Stimulated activated CD4-positive, alpha-beta T cell treated with anti-CD3 and anti-CD28 coated beads, Interleukin-15, amount 100 ng/mL, for 1 hour (primary cell): ENCODE measurements around the gene RAB27B.

Source experiments
- DNase-seq, 2 donors: peaks; one replicate each; pipeline ENCODE4 v3.0.0-alpha.2; 2020; ENCODE audit warnings: low read depth in 1 of 2, low spot score in 1 of 2

RAB27B gene

DNA sequence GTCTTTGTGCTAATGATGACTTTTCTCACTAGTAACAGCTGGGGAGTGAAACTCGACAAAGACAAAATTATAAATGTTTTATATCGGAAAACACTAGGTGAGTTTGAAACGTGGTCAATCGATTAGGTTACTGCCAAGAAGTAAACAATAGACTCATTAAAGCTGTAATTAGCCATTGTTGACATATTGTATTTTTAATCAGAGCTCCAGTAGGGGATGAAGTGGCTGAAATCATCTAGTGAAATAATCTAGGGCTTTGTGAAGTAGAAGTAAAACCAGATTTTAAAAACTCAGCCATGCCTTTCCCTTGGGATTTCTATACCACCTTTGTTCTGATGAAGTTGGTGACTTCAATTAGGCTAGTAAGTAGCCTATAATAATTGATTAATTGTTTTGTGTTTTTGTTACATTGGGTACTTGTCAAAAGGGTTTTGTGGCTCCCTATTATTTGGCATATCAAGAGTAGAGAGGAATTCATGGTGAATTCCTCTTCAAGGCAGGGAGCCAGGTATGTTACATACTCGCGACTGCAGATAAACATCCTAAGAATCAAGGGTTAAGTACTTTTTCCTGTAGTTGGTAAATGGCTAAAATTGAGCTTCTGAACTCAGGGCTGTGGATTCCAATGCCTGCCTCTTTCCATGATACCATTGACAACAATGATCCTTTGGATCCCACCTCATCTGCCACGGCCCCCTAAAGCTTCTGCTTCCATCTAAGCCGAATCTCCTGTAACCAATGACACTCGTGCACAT lies 31.6 kb downstream of the RAB27B start:
- no peak for DNase-seq

DNA sequence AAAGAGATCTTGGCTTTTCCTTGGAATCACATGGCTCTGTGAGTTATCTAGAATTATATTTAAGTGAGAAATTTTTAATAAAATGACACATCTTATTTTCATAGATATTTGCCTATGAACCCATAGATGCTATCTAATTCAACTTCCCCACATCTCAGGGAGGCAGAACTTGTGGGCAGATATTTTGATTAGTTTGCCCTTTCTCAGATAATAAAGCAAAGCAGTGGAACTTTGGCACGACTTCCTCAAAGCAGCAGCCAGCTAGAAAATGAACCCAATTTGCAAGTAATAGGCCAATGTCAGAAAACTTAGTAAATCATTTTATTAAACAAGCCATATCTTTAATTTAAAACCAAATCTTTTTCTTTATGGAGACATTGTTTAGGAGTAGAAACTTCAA lies 32.7 kb downstream of the RAB27B start:
- DNase-seq = no peak

DNA sequence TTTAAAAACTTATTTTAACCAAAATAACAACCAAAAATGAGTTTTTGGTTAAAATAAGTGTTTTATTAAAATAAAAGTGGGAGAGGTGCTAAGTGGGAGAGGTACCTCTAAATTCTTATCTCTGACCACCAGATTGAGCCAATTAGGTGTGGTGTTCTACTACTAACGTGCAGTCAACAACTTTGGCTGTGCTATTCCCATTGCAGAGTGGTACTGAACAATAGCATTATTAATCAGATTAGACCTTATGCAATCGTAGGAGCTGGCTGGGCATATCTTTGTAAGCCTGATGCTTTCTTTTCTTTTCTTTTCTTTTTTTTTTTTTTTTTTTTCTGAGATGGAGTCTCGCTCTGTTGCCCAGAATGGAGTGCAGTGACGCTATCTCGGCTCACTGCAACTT lies 38.9 kb downstream of the RAB27B start:
- no peak for DNase-seq

DNA sequence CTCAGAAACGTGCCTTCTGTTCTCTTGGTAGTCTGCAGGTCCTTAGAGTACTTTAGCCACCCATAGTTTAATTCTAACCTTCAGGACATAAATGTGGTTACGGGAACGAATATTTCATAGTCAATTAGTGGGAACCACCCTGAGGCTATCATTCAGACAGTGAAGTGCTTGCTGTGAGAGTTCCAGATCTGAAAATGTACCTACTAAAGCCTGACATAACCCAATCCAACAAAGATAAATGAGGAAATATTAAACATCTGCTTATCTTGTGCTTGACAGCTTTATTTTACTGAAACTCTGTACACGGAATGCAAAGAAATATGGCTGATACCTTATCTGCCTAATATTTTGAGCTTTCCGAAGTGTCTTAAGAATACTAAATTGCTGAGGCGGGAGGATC lies 43.0 kb downstream of the RAB27B start:
- no peak for DNase-seq

DNA sequence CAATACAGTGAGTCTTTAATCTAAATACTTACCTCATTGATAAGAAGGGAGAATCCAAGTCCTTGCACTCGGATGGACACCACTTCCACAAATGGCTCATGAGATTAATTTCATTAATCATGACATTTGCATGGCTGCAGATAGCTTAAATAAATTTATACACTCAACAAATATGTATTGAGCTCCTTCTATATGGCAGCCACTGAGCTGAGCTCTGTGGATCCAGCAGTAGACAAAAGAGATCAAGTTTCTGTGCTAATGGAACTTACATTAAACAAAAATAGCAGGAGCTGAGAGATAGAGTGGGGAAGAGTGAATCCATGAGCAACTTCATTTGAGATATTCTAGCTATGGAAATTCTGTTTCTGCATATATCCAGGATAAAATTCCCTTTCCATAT lies 44.4 kb downstream of the RAB27B start:
- DNase-seq = no peak

DNA sequence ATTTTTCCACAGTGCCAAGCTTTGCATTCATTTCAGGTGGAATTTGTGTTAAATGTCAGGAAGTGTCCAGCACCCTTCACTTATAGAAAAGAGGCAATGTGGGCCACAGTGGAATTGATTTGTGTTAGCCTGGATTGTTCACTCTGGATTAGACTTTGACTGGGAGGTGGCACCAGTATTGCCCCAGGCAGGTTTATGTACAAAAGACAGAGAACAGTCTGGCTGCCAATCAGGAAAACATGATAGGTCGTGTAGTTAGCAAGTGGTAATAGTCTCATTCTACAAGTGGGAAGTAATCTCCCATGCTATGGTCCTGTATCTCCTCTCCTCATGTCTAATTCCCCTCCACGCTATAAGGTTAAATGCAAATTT lies 45.6 kb downstream of the RAB27B start:
- no peak for DNase-seq

DNA sequence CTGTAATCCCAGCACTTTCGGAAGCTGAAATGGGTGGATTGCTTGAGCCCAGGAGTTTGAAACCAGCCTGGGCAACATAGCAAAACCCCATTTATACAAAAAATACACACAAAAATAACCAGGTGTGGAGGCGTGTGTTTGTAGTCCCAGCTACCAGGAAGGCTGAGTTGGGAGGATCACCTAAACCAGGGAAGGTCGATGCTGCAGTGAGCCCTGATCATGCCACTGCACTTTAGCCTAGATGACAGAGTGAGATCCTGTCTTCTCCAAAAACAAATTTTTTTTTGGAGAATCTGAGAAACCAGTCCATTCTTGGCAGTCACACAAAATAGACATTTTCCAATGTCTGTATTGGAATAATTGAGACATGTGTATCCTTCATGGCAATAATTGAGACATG lies 46.8 kb downstream of the RAB27B start:
- no peak for DNase-seq

DNA sequence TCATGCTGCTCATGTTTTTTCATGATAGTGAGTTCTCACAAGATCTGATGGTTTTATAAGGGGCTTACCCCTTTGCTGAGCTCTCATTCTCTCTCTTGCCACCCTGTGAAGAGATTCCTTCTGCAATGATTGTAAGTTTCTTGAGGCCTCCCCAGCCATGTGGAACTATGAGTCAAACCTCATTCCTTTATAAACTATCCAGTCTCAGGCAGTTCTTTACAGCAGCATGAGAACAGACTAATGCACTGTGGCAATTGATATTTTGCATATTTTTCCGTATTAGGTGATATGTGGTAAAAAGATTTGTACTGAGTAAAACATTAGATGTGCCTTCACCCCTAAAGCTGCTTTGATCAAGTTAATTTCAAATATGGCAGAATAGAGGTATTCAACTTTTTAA lies 48.8 kb downstream of the RAB27B start:
- DNase-seq = no peak

DNA sequence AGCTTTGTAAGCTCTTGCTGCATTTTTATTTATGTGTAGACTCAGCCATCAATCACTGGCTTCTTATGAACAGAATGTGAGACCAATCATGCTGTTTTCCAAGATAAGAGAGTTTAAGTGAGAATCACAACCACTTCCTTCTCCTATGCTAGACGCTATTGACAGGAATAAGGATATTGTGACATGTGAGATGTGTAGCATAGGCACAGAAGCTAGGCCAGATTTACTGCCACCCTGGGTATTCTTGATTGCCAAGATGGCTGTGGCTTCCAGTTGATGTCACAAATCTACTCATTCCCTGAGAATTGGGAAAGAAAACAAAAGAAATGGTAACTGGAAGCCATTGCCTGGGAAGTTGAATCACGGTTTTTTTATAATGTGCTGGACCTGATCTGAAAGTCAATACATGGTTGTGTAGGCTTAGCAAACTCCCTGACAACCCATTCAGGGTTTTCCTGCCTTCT lies 49.9 kb downstream of the RAB27B start:
- no peak for DNase-seq

DNA sequence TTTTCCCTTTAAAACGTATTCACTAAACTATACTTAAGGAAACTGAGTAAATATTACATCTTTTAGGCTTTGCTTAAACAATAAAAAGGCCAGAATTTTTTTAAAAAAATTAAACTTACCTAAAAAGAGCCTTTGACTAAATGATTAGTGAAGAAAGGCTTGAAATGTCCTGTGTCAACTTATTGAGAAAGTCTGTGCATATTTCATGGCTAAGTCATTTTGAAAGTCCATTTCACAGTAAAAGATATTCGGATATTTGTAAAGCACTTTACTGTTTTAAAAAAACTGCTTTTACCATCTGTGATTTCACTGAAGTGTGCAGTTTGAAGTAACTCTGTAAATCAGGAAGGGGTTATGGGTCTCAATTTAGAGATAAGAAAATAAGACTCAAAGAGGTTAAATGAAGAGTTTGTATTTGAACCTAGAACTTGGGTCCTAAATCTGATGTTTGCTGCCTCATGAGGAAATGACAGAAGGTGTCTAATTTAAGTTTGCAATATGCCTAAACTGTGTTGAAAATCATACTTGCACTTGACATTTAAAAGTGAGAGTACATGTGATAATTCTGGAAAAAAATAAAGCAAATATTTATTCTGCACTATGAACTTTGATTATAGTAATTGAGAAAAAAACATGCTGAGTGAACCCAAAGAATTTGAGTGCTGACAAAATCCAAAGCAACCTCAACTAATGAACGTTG lies 50.5 kb downstream of the RAB27B start:
- DNase-seq = no peak

DNA sequence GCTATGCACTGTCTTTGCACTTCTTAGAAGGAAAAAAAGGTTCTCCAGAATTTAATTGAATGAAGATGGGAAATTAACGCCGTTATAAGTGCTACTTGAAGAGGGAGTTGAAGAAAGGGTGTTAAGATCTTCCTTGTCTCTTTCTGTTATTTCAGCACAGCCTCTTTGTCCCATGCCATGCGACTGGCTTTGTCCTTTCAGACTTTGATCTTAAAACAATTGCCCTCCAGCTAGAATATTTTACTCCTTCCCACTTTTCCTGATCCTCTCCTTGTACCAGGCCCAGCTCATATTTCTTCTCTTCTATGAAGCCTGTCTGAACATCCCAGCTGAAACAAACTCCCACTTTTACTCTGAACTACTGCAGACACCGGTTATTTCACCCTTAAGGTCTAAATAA lies 51.4 kb downstream of the RAB27B start:
- no peak for DNase-seq

DNA sequence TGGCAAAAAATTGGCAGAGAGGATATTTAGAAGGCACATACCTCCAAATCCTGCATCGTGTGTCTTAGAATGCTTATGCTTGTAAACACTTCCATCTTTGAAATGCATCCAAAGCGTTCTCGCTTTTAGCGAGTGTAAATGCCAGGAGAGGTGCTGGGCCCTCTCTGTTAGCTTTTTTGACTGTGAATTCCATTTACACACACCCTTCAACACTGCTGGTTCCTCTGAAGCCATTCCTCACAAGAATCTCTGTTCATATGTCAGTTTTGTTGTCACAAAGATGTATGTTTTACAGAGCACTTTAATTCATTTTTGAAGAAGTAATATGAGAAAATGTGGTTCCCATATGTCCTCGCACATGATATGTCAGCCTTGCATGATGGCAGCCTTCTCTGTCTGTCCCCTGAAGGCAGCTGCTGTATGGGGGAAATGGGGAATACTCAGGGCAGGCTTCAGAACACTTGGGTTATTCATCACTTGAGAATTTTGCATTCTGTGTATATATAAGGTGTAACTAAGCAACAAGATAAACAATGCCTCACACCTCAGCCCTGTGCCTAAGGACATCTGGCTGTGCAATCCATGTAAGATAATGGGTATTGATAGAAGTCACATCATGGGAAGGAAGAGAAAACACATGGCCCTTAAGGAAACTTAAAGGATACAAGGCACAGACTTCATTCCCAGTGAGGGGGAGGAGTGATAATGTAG lies 52.3 kb downstream of the RAB27B start:
- no peak for DNase-seq

DNA sequence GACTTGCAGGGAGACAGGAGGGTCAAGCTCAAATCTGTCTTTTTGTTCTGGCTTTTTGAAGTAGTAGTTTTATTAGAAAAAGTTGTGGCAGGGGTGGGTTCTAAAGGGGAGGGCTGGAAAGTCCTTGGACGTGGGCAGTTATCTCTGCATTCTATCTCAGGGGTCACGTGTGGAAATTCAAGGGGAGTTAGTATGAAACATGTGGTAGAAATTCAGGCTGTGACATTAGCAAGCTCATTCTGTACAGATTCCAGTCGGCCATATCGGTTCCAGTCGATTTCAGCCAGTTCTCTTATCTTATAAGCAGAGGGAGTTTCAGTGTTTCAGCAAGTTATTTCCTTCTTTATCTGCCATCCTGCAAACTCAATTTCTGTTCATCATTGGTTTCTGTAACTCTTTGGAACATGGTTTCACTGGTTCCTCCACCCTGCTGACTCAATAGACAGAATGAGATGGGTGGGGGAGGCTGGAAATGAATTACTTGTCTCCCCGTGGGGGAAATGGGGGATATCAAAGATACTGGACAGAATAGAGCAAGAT lies 53.0 kb downstream of the RAB27B start:
- DNase-seq = no peak

DNA sequence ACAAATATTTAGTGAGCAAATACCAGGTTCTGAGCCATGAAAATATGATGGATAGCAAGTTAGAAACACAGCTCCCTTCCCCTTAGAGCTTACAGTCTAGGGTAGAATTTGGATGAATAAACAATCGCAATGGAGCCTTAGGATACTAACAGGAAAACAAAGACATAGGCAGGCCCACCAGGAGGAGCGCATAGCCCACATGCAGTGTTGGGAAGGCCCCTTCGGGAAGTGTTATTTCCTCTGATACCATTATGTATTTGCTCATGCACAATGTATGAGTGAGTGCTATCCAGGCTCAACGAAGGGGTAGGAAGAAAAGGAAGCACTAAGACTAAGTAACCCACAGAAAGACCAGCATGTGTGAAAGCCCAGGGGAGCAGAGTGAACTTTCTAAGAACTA lies 54.0 kb downstream of the RAB27B start:
- DNase-seq = no peak

DNA sequence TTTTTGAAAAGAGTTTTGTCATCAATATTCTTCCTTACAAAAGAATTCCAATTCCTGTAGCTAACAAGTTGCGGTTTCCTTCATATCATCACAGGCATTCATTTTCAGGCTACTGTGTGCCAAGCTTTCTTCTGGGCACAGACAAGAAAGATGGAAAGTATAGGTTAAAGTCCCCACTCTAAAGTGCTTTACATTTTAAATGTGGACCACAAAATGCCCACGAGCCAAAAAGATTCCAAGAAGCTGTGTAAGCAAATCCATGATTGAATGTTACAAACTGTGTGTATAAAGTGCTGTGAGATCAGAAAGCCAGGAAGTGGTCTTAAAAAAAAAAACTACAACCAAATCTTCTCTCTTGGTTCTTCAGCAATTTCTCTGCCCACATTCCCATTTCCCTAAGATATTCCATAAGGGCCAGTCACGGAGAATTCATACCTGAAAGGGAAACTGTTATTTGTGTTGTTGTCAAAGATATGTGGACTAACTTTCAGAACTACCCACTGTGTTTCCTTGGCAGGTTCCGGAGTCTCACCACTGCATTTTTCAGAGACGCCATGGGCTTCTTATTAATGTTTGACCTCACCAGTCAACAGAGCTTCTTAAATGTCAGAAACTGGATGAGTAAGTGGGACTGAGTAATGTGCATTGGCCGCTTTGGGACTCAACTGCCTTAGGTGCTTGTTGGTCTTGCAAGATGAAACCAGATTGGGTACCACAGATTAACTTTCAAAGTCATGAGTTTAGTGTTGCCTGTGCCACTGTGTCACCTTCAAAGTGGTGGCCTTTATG lies 55.7 kb downstream of the RAB27B start:
- DNase-seq = no peak

DNA sequence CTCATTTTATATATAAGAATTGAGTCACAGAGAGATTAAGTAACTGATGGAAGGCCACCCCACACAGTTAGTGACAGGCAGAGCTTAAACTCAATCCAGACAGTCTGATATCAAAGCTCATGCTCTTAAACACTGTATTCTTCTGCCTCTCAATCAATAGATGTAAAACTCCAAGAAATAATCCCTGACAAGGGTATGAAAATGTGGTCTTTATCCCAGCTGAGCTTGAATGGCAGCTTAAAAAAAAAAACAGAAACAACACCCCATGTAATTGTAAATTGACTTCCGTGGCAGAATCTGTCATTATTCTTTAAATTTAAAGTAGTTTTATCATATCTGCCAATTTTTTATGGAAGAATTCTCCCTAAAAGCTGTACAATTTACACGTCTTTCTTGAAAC lies 60.1 kb downstream of the RAB27B start:
- no peak for DNase-seq

DNA sequence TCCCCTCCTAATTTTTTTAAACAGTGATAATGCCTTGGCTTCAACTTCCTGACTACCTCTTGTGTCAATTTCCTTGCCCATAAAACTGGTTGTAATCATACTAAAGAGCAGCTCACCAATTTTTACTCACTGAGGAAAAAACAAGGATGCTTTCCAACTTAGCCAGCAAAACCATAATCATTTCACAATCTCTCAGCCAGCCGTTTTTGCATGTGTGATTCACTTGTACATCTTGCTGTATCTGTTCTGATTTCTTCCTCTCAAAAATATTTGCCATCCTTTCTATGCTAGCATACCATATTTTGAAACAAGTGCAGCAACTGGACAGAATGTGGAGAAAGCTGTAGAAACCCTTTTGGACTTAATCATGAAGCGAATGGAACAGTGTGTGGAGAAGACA lies 60.7 kb downstream of the RAB27B start:
- no peak for DNase-seq

DNA sequence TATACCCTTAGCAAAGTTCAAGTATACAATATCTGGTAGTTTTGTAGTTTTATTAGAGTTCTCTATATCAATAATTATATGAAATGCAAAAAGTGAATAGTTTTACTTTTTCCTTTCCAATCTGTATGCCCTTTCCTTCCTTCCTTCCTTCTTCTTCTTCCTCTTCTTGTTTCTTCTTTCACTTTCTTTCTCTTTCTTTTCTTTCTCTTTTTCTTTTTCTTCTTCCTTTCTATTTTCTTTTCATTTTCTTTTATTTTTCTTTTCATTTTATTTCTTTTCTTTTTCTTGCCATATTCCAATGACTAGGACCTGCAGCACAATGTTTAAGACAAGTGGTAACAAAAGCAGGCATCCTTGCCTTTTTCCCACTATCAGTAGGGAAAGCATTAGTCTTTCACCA lies 71.2 kb downstream of the RAB27B start:
- DNase-seq = no peak

DNA sequence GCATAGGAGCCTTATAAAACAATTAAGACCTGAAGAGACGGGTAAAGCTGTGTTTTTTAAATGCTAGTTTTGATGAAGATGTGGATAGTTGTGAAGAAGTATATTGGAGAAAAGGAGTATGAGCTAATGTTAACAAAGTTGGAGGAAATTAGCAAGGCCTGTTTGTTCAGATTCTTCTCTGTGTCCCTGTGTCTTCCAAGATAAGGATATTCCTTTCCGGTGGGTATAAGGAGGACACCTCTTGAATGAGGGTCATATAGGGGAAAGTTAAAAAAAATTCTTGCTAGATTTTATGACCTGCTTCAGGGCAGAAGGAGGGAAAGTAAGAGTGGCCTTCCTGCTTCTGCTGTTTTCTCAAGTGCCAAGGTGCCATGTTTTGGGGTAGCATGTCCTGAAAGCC lies 72.0 kb downstream of the RAB27B start:
- no peak for DNase-seq

DNA sequence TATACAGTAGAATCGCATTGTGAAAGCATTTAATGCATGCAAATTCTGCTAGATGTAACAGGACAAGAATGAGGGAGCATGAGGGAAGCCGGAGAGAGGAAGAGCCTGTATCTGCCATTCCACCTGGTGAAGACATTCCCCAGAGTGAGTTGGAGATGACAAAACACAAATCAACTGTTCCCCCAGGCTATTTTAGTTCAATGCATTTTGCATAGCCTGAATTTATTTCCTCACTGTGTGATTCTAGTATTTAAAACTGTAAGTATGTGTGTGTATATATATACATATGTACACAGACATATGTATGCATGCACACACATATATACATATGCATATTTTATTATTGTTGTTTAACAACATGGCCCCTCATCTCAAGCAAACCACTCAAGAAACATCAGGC lies 76.3 kb downstream of the RAB27B start:
- DNase-seq = no peak

DNA sequence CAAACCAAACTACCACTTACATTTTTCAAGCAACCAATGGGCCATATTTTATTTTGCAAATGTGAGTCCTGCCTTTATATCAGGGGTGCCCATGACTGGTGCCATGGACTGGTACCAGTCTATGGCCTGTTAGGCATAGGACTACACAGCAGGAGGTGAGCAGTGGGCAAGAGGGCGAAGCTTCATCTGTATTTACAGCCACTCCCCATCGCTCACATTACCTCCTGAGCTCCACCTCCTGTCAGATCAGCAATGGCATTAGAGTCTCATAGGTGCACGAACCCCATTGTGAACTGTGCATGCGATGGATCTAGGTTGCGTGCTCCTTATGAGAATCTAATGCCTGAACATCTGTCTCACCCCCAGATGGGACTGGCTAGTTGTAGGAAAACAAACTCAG lies 77.4 kb downstream of the RAB27B start:
- DNase-seq = no peak
